SU-DHL-6 (cell line): ENCODE results near the gene ZNF81.

Source experiments
- H2AFZ ChIP-seq: fragments of 200-600 bp; sonication (generic); 2 replicates; pipeline ENCODE4 v1.6.1; 2014; ENCODE audit warnings: low read depth, mild to moderate bottlenecking, moderate library complexity, mixed read lengths, antibody characterized with exemption, low read length; ENCODE audit not compliant: severe bottlenecking
- H3F3A ChIP-seq: fragments of 200-600 bp; shearing (Covaris generic); 2 replicates; pipeline ENCODE4 v1.6.0; 2016; ENCODE audit warnings: antibody characterized with exemption, mild to moderate bottlenecking; ENCODE audit not compliant: insufficient read depth
- H3K27ac ChIP-seq: fragments of 200-600 bp; sonication (generic); 2 replicates; pipeline ENCODE4 v1.5.1; 2016; ENCODE audit warnings: low read depth, mild to moderate bottlenecking, low read length, moderate library complexity, mixed read lengths
- H3K27me3 ChIP-seq: fragments of 200-600 bp; sonication (generic), shearing (Covaris generic); 2 replicates; pipeline ENCODE4 v1.6.0; 2014; ENCODE audit warnings: mild to moderate bottlenecking, low read length
- H3K36me3 ChIP-seq: fragments of 200-600 bp; sonication (generic); 2 replicates; pipeline ENCODE4 v1.6.1; 2014; ENCODE audit warnings: mild to moderate bottlenecking, low read length, mixed read lengths
- H3K4me2 ChIP-seq: fragments of 300-600, 200-600 bp; shearing (Covaris generic), sonication (generic); 2 replicates; pipeline ENCODE4 v1.6.0; 2014; ENCODE audit warnings: low read length, low read depth, mild to moderate bottlenecking; ENCODE audit not compliant: poor library complexity, severe bottlenecking
- H3K4me3 ChIP-seq: fragments of 200-600 bp; sonication (generic); 2 replicates; pipeline ENCODE4 v1.5.1; 2014; ENCODE audit warnings: antibody characterized with exemption, low read length, mild to moderate bottlenecking, mixed read lengths; ENCODE audit not compliant: insufficient read depth, poor library complexity, severe bottlenecking
- H3K79me2 ChIP-seq: fragments of 200-600 bp; sonication (generic); 2 replicates; pipeline ENCODE4 v1.6.1; 2014; ENCODE audit warnings: mild to moderate bottlenecking, low read length, moderate library complexity; ENCODE audit not compliant: insufficient read depth
- H3K9ac ChIP-seq: fragments of 200-600 bp; sonication (generic); 2 replicates; pipeline ENCODE4 v1.7.0; 2014; ENCODE audit warnings: mild to moderate bottlenecking, low read length
- H3K9me2 ChIP-seq: fragments of 200-600 bp; sonication (generic); replicated peaks from 2 replicates; pipeline ENCODE4 v1.6.1; 2014; ENCODE audit warnings: low read length; ENCODE audit not compliant: insufficient read depth
- H3K9me3 ChIP-seq: fragments of 200-600 bp; sonication (generic); 2 replicates; pipeline ENCODE4 v1.6.1; 2014; ENCODE audit warnings: low read length, mixed read lengths; ENCODE audit not compliant: insufficient read depth
- H4K20me1 ChIP-seq: fragments of 200-600 bp; sonication (generic); 2 replicates; pipeline ENCODE4 v1.6.1; 2014; ENCODE audit warnings: low read depth, mild to moderate bottlenecking, antibody characterized with exemption, low read length, moderate library complexity, mixed read lengths
- EZH2phosphoT487 ChIP-seq: fragments of 200-600 bp; sonication (generic), shearing (Covaris generic); conservative IDR thresholded peaks from 2 replicates; pipeline ENCODE4 v1.6.1; 2018; ENCODE audit warnings: mild to moderate bottlenecking, antibody characterized with exemption, low read length, moderate library complexity, mixed read lengths
- TF ChIP-seq, protein P1 (sequence below): fragments of 200-600 bp; sonication (generic); IDR thresholded peaks from one replicate; pipeline ENCODE4 v1.5.1; 2017; ENCODE audit warnings: antibody characterized with exemption, mild to moderate bottlenecking, low read length, moderate library complexity; ENCODE audit not compliant: insufficient read depth, poor library complexity, severe bottlenecking

Gene ZNF81

DNA sequence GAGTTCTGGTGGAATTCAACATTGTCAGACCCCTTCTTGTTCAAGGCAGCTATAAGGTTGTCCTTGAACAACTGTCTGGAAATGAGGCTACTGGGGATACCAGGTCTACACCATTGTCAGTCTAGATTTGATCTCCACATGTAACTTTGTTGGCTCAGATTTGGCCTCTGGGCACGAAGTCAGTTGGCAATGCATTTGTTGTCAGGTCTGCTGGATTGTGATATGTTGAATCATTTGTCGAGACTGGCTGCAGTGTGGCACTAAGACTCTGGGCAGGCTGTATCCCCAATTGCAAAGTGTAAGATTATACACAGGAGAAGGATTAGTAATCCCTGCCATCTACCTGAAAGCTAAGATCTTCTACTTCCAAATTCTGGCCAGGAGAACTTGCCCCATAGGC is 26.5 kb downstream of the ZNF81 start:
- no peak for TF ChIP-seq EZH2phosphoT487
- TF ChIP-seq, protein P1, sequence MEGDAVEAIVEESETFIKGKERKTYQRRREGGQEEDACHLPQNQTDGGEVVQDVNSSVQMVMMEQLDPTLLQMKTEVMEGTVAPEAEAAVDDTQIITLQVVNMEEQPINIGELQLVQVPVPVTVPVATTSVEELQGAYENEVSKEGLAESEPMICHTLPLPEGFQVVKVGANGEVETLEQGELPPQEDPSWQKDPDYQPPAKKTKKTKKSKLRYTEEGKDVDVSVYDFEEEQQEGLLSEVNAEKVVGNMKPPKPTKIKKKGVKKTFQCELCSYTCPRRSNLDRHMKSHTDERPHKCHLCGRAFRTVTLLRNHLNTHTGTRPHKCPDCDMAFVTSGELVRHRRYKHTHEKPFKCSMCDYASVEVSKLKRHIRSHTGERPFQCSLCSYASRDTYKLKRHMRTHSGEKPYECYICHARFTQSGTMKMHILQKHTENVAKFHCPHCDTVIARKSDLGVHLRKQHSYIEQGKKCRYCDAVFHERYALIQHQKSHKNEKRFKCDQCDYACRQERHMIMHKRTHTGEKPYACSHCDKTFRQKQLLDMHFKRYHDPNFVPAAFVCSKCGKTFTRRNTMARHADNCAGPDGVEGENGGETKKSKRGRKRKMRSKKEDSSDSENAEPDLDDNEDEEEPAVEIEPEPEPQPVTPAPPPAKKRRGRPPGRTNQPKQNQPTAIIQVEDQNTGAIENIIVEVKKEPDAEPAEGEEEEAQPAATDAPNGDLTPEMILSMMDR: no peak
- Histone ChIP-seq H3K36me3 (no peaks in the 10 kb centered on the region), H3K4me2 (no peak overlapping the region), H3K27me3 (no peaks in the 10 kb centered on the region), H3K27ac (no peak overlapping the region), H4K20me1 (no peaks in the 10 kb centered on the region), H3K9me3 (no peaks in the 10 kb centered on the region), H2AFZ (no peak overlapping the region), H3K9ac (no peak overlapping the region), H3K4me3 (no peak overlapping the region), H3K9me2 (no peaks in the 10 kb centered on the region), H3K79me2 (0 out of 2 replicates have a peak, but pooled peaks cover 3% of the 10 kb centered on the region), H3F3A (no peaks in the 10 kb centered on the region)

DNA sequence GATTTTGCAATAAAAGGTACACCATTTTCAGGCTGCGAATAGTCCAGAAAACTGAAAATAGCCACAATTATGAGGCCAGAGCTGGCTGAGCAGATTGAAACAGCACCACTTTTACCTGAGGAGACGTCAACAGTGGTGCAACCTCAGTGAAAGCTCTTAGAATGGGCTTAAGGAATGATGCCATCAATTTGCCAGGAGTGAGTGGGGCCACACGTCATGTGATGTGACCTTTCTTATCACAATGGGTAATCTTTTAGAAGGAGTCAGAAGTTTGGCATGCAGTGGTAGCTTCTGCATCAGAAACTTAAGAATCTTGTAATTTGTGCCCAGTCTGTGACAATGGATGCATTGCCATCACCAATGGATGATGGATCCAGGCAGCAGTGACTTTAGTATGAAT is 27.6 kb downstream of the ZNF81 start:
- H3K36me3 ChIP-seq: no peaks in the 10 kb centered on the region
- no peaks in the 10 kb centered on the region for H4K20me1 ChIP-seq
- no peak overlapping the region for H3K27ac ChIP-seq
- no peaks in the 10 kb centered on the region for H3K9me3 ChIP-seq
- H3K9ac ChIP-seq: no peak overlapping the region
- H2AFZ ChIP-seq: no peak overlapping the region
- H3K4me2 ChIP-seq: no peak overlapping the region
- H3F3A ChIP-seq: no peaks in the 10 kb centered on the region
- no peaks in the 10 kb centered on the region for H3K27me3 ChIP-seq
- no peak for TF ChIP-seq EZH2phosphoT487
- TF ChIP-seq, protein P1: no peak
- 0 out of 2 replicates have a peak, but pooled peaks cover 3% of the 10 kb centered on the region for H3K79me2 ChIP-seq
- no peak overlapping the region for H3K4me3 ChIP-seq
- H3K9me2 ChIP-seq: no peaks in the 10 kb centered on the region

DNA sequence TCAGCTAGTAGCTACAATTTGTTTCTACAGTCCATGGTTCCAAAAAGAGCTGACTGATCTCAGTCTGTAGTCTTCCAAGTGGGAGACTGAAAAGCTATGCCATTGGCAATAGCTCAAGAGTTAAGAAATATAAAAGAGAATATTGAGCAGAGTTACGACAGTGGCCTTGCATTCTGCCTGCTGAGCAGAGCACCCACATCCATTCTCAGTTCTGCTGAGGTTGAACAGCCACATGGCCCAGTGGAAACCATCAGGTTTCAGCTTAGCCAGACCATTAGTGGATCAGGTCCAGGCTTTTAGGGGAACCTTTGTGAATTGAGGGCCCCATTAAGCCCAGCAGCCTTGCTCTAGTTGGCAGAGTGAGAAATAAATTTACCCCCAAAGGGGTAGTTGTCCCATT is 28.1 kb downstream of the ZNF81 start:
- Histone ChIP-seq H3K27me3 (no peaks in the 10 kb centered on the region), H3K36me3 (no peaks in the 10 kb centered on the region), H3K27ac (no peak overlapping the region), H3F3A (no peaks in the 10 kb centered on the region), H3K4me3 (no peak overlapping the region), H3K9ac (no peak overlapping the region), H3K4me2 (no peak overlapping the region), H3K79me2 (0 out of 2 replicates have a peak, but pooled peaks cover 3% of the 10 kb centered on the region), H3K9me2 (no peaks in the 10 kb centered on the region), H4K20me1 (no peaks in the 10 kb centered on the region), H2AFZ (no peak overlapping the region), H3K9me3 (no peaks in the 10 kb centered on the region)
- no peak for TF ChIP-seq EZH2phosphoT487
- TF ChIP-seq, protein P1: no peak
